ENCODE results near the gene FHAD1.

FHAD1 gene

GRCh38 chr1:15246960-15247614, at the start of gene FHAD1:
TSS of gene FHAD1 (plus strand) at chr1:15247223. CDS start at chr1:15251785, 4,562 bp downstream.
- no peak for DNase-seq
- in situ Hi-C loops (cut with MboI; ENCODE audit: low pct_unique_long_range_greater_than_20kb, low sequenced_read_pairs) = no loop called here

GRCh38 chr1:15197591-15198447, 49.2 kb upstream of the FHAD1 start:
- in situ Hi-C loops (cut with MboI; ENCODE audit: low pct_unique_long_range_greater_than_20kb, low sequenced_read_pairs) = no loop called here
- DNase-seq = no peak

- no peak for DNase-seq
- in situ Hi-C loops (cut with MboI; ENCODE audit: low pct_unique_long_range_greater_than_20kb, low sequenced_read_pairs) = no loop called here
Observed at GRCh38 chr1:15198684-15199083, 48.3 kb upstream of the FHAD1 start.

GRCh38 chr1:15201221-15201620, 45.8 kb upstream of the FHAD1 start:
- in situ Hi-C loops (cut with MboI; ENCODE audit: low pct_unique_long_range_greater_than_20kb, low sequenced_read_pairs) = no loop called here
- DNase-seq = no peak

- in situ Hi-C loops (cut with MboI; ENCODE audit: low pct_unique_long_range_greater_than_20kb, low sequenced_read_pairs) = no loop called here
- DNase-seq = no peak
Observed at GRCh38 chr1:15201849-15202551, 45.0 kb upstream of the FHAD1 start.

GRCh38 chr1:15204931-15205330, 42.1 kb upstream of the FHAD1 start:
- DNase-seq = no peak
- in situ Hi-C loops (cut with MboI; ENCODE audit: low pct_unique_long_range_greater_than_20kb, low sequenced_read_pairs) = no loop called here

- in situ Hi-C loops (cut with MboI; ENCODE audit: low pct_unique_long_range_greater_than_20kb, low sequenced_read_pairs) = no loop called here
- DNase-seq = no peak
Observed at GRCh38 chr1:15205586-15206346, 41.3 kb upstream of the FHAD1 start.

GRCh38 chr1:15206418-15207030, 40.5 kb upstream of the FHAD1 start:
- DNase-seq = no peak
- in situ Hi-C loops (cut with MboI; ENCODE audit: low pct_unique_long_range_greater_than_20kb, low sequenced_read_pairs) = no loop called here

- in situ Hi-C loops (cut with MboI; ENCODE audit: low pct_unique_long_range_greater_than_20kb, low sequenced_read_pairs) = no loop called here
- no peak for DNase-seq
Observed at GRCh38 chr1:15207031-15207828, 39.8 kb upstream of the FHAD1 start.

- DNase-seq = no peak
- in situ Hi-C loops (cut with MboI; ENCODE audit: low pct_unique_long_range_greater_than_20kb, low sequenced_read_pairs) = no loop called here
Observed at GRCh38 chr1:15207829-15208429, 39.1 kb upstream of the FHAD1 start.

GRCh38 chr1:15210651-15211375, 36.2 kb upstream of the FHAD1 start:
- in situ Hi-C loops (cut with MboI; ENCODE audit: low pct_unique_long_range_greater_than_20kb, low sequenced_read_pairs) = no loop called here
- no peak for DNase-seq

GRCh38 chr1:15211424-15211823, 35.6 kb upstream of the FHAD1 start:
- no peak for DNase-seq
- in situ Hi-C loops (cut with MboI; ENCODE audit: low pct_unique_long_range_greater_than_20kb, low sequenced_read_pairs) = no loop called here

- in situ Hi-C loops (cut with MboI; ENCODE audit: low pct_unique_long_range_greater_than_20kb, low sequenced_read_pairs) = no loop called here
- no peak for DNase-seq
Observed at GRCh38 chr1:15212216-15212953, 34.6 kb upstream of the FHAD1 start.

GRCh38 chr1:15212954-15213291, 34.1 kb upstream of the FHAD1 start:
- DNase-seq = no peak
- in situ Hi-C loops (cut with MboI; ENCODE audit: low pct_unique_long_range_greater_than_20kb, low sequenced_read_pairs) = no loop called here

GRCh38 chr1:15213341-15213821, 33.6 kb upstream of the FHAD1 start:
- DNase-seq = no peak
- in situ Hi-C loops (cut with MboI; ENCODE audit: low pct_unique_long_range_greater_than_20kb, low sequenced_read_pairs) = no loop called here

GRCh38 chr1:15214527-15214926, 32.5 kb upstream of the FHAD1 start:
- in situ Hi-C loops (cut with MboI; ENCODE audit: low pct_unique_long_range_greater_than_20kb, low sequenced_read_pairs) = no loop called here
- no peak for DNase-seq

- in situ Hi-C loops (cut with MboI; ENCODE audit: low pct_unique_long_range_greater_than_20kb, low sequenced_read_pairs) = no loop called here
- no peak for DNase-seq
Observed at GRCh38 chr1:15215116-15215515, 31.9 kb upstream of the FHAD1 start.

All from KBM-7 (cell line).